HL-60 (cell line): Measurements from ENCODE around the gene NIPSNAP2.

Experiments used
- CTCF ChIP-seq: IDR thresholded peaks from one replicate; pipeline ENCODE4 v1.5.1; 2011; ENCODE audit warnings: low read length, control low read depth, inconsistent platforms; ENCODE audit not compliant: insufficient read depth
- REST ChIP-seq: IDR thresholded peaks from 2 replicates; pipeline ENCODE4 v1.6.1; 2012; ENCODE audit warnings: low read depth; ENCODE audit not compliant: insufficient replicate concordance

- no peak for TF ChIP-seq REST
- no peak for TF ChIP-seq CTCF
Measured at GRCh38 chr7:55953707-55954475, 10.5 kb upstream of the NIPSNAP2 start.
